H9 (cell line): ENCODE data around the gene INO80. TPM values are rescaled to one million over a fixed set of nuclear protein-coding genes. Genes with fewer than 3 reads are reported as not detected.

Experiments used
- DNase-seq: peaks from one replicate; pipeline ENCODE4 v3.0.0-alpha.2; 2017
- H2AFZ ChIP-seq: one replicate; pipeline ENCODE4 v1.6.1; 2013; ENCODE audit warnings: mild to moderate bottlenecking, low read length, control low read depth, moderate library complexity
- H2AK5ac ChIP-seq: 2 replicates; pipeline ENCODE4 v1.6.1; 2013; ENCODE audit warnings: low read length, control low read depth, mixed read lengths; ENCODE audit not compliant: insufficient read length
- H2BK120ac ChIP-seq: one replicate; pipeline ENCODE4 v1.6.1; 2013; ENCODE audit warnings: low read depth, mild to moderate bottlenecking, low read length, control low read depth, inconsistent platforms; ENCODE audit not compliant: poor library complexity, severe bottlenecking
- H2BK12ac ChIP-seq: 2 replicates; pipeline ENCODE4 v1.6.1; 2013; ENCODE audit warnings: low read length, control low read depth, mixed read lengths, low read depth; ENCODE audit not compliant: insufficient read length
- H2BK15ac ChIP-seq: 2 replicates; pipeline ENCODE4 v1.6.1; 2013; ENCODE audit warnings: low read depth, low read length, control low read depth
- H2BK20ac ChIP-seq: one replicate; pipeline ENCODE4 v1.6.1; 2013; ENCODE audit warnings: low read depth, mild to moderate bottlenecking, low read length, control low read depth, inconsistent platforms; ENCODE audit not compliant: poor library complexity, severe bottlenecking
- H2BK5ac ChIP-seq: 2 replicates; pipeline ENCODE4 v1.6.1; 2013; ENCODE audit warnings: low read length, control low read depth, mixed read lengths; ENCODE audit not compliant: insufficient read length
- H3K14ac ChIP-seq: 2 replicates; pipeline ENCODE4 v1.6.1; 2013; ENCODE audit warnings: low read length, control low read depth; ENCODE audit not compliant: insufficient read depth
- H3K18ac ChIP-seq: 2 replicates; pipeline ENCODE4 v1.6.1; 2013; ENCODE audit warnings: low read depth, mild to moderate bottlenecking, mixed read lengths, low read length, control low read depth; ENCODE audit not compliant: insufficient read length
- H3K23ac ChIP-seq: 2 replicates; pipeline ENCODE4 v1.6.1; 2013; ENCODE audit warnings: low read length, control low read depth, mixed read lengths, low read depth; ENCODE audit not compliant: insufficient read length
- H3K23me2 ChIP-seq: 2 replicates; pipeline ENCODE4 v1.6.1; 2013; ENCODE audit warnings: low read depth, mild to moderate bottlenecking, mixed read lengths, low read length, control low read depth; ENCODE audit not compliant: insufficient read length, poor library complexity, severe bottlenecking
- H3K27ac ChIP-seq: 2 replicates; pipeline ENCODE4 v1.5.1; 2013; ENCODE audit warnings: low read length, control low read depth, mixed read lengths, low read depth; ENCODE audit not compliant: insufficient read length
- H3K27me3 ChIP-seq: 2 replicates; pipeline ENCODE4 v1.6.1; 2013; ENCODE audit warnings: low read length, control low read depth, inconsistent platforms; ENCODE audit not compliant: insufficient read depth
- H3K4ac ChIP-seq: 2 replicates; pipeline ENCODE4 v1.6.1; 2013; ENCODE audit warnings: low read depth, mild to moderate bottlenecking, control low read depth, inconsistent platforms, low read length, moderate library complexity
- H3K4me1 ChIP-seq: 2 replicates; pipeline ENCODE4 v1.6.1; 2013; ENCODE audit warnings: low read length, control low read depth, inconsistent platforms; ENCODE audit not compliant: insufficient read depth
- H3K4me2 ChIP-seq: 2 replicates; pipeline ENCODE4 v1.6.1; 2013; ENCODE audit warnings: low read length, control low read depth, mixed read lengths; ENCODE audit not compliant: insufficient read length, insufficient read depth
- H3K56ac ChIP-seq: 2 replicates; pipeline ENCODE4 v1.6.1; 2013; ENCODE audit warnings: low read depth, mild to moderate bottlenecking, mixed read lengths, low read length, control low read depth; ENCODE audit not compliant: insufficient read length
- H3K79me1 ChIP-seq: 2 replicates; pipeline ENCODE4 v1.6.1; 2013; ENCODE audit warnings: low read depth, mild to moderate bottlenecking, moderate library complexity, low read length, control low read depth, inconsistent platforms; ENCODE audit not compliant: insufficient read depth, poor library complexity, severe bottlenecking
- H3K79me2 ChIP-seq: 2 replicates; pipeline ENCODE4 v1.6.1; 2013; ENCODE audit warnings: low read length, control low read depth, inconsistent platforms; ENCODE audit not compliant: insufficient read depth
- H3K9ac ChIP-seq: 2 replicates; pipeline ENCODE4 v1.6.1; 2013; ENCODE audit warnings: low read length, control low read depth, mixed read lengths; ENCODE audit not compliant: insufficient read length; ENCODE audit errors: extremely low read depth
- H3K9me3 ChIP-seq: one replicate; pipeline ENCODE4 v1.6.1; 2013; ENCODE audit warnings: low read depth, low read length, inconsistent platforms; ENCODE audit not compliant: control insufficient read depth
- H3T11ph ChIP-seq: one replicate; pipeline ENCODE4 v1.6.1; 2013; ENCODE audit warnings: mild to moderate bottlenecking, low read length, control low read depth, inconsistent platforms
- H4K20me1 ChIP-seq: one replicate; pipeline ENCODE4 v1.6.1; 2013; ENCODE audit not compliant: control insufficient read depth, insufficient read length, insufficient read depth
- H4K5ac ChIP-seq: 2 replicates; pipeline ENCODE4 v1.6.1; 2013; ENCODE audit warnings: low read depth, mild to moderate bottlenecking, mixed read lengths, low read length, control low read depth; ENCODE audit not compliant: insufficient read length
- H4K8ac ChIP-seq: replicated peaks from 2 replicates; pipeline ENCODE4 v1.6.1; 2013; ENCODE audit warnings: low read length, control low read depth, mixed read lengths, low read depth; ENCODE audit not compliant: insufficient read length
- H4K91ac ChIP-seq: 2 replicates; pipeline ENCODE4 v1.6.1; 2013; ENCODE audit warnings: low read depth, mild to moderate bottlenecking, moderate library complexity, mixed read lengths, low read length, control low read depth; ENCODE audit not compliant: insufficient read length
- H3K27ac Mint-ChIP-seq, 3 experiments: 2 replicates in 2 of 3; 3 replicates in 1 of 3; pipeline ENCODE4 v1.8.0; 2020 to 2021; ENCODE audit warnings: mixed read lengths in 3 of 3, mild to moderate bottlenecking in 1 of 3, moderate library complexity in 1 of 3
- H3K27me3 Mint-ChIP-seq: 2 replicates; pipeline ENCODE4 v1.8.0; 2021; ENCODE audit warnings: low read depth, mild to moderate bottlenecking, moderate library complexity, mixed read lengths
- H3K36me3 Mint-ChIP-seq, 3 experiments: 2 replicates in 2 of 3; 3 replicates in 1 of 3; pipeline ENCODE4 v1.8.0; 2020 to 2021; ENCODE audit warnings: low read depth in 3 of 3, mixed read lengths in 3 of 3; ENCODE audit not compliant: insufficient read depth in 1 of 3
- H3K4me1 Mint-ChIP-seq, 2 experiments: 2 replicates each; pipeline ENCODE4 v1.8.0; 2020; ENCODE audit warnings: mixed read lengths in 2 of 2
- H3K4me3 Mint-ChIP-seq, 2 experiments: 2 replicates in 1 of 2; 3 replicates in 1 of 2; pipeline ENCODE4 v1.8.0; 2020 to 2021; ENCODE audit warnings: mild to moderate bottlenecking in 2 of 2, mixed read lengths in 2 of 2, moderate library complexity in 1 of 2
- H3K9me3 Mint-ChIP-seq, 2 experiments: 2 replicates in 1 of 2; 3 replicates in 1 of 2; pipeline ENCODE4 v1.8.0; 2020; ENCODE audit warnings: mild to moderate bottlenecking in 2 of 2, mixed read lengths in 2 of 2, moderate library complexity in 1 of 2
- WGBS: extraction: QIAGEN DNeasy Blood & Tissue Kit; methylation state at CpG from one replicate; pipeline ENCODE4 v1.1.7; 2013; ENCODE audit warnings: missing lambda C conversion rate, low lambda C conversion rate, mixed read lengths; ENCODE audit not compliant: insufficient read length; ENCODE audit errors: extremely low coverage; 5-methylcytosine and 5-hydroxymethylcytosine counted together
- total RNA-seq: library from RNA; stranded (reverse); gene quantifications from 2 replicates; pipeline ENCODE4 v1.2.1, GENCODE V29; 2021
- TF ChIP-seq, protein P1 (sequence below): fragments of 200-600 bp; sonication (generic); conservative IDR thresholded peaks from 3 replicates; pipeline ENCODE4 v1.8.0; 2021; ENCODE audit warnings: antibody characterized with exemption, mild to moderate bottlenecking

Gene INO80
- total RNA-seq, 1 experiment from 2014 or later, result 29.2 TPM

DNA sequence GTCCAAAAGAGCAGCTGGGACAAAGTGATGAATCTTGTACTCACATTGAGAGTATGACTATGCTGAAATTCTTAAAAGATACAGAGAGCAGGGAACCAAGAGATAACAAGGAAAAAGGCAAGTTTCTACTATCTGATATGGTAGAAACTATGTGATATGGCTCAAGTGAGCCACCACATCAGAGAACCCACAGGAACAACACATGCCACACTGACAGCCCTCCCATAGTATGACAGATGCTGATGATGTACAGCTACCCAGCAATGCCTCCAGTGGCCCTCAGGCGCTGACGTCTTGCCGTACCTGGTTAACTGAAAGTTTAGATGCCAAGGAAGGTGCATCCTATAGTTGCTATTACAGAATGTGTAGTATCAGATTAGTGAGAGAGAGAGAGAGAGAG, 120.4 kb downstream of the INO80 start:
- Histone ChIP-seq H3K79me1 (no peaks in the 10 kb centered on the region), H3K4ac (no peak overlapping the region), H3K27me3 (no peaks in the 10 kb centered on the region), H3K23ac (no peak overlapping the region), H3K79me2 (no peaks in the 10 kb centered on the region), H3K4me1 (no peaks in the 10 kb centered on the region), H3K27ac (no peak overlapping the region), H2AK5ac (no peak overlapping the region), H3K14ac (no peak overlapping the region), H2BK12ac (no peak overlapping the region), H3K4me2 (no peak overlapping the region), H2BK15ac (no peak overlapping the region), H2AFZ (no peak overlapping the region), H3T11ph (no peak overlapping the region), H3K9me3 (no peaks in the 10 kb centered on the region), H2BK5ac (no peak overlapping the region), H2BK20ac (no peak overlapping the region), H3K23me2 (no peaks in the 10 kb centered on the region), H4K20me1 (no peaks in the 10 kb centered on the region), H3K18ac (no peak overlapping the region), H4K8ac (no peak overlapping the region), H3K56ac (no peak overlapping the region), H4K91ac (no peak overlapping the region), H4K5ac (no peak overlapping the region), H3K9ac (no peak overlapping the region), H2BK120ac (no peak overlapping the region)
- no peaks in the 10 kb centered on the region for H3K27me3 Mint-ChIP-seq
- TF ChIP-seq, protein P1, sequence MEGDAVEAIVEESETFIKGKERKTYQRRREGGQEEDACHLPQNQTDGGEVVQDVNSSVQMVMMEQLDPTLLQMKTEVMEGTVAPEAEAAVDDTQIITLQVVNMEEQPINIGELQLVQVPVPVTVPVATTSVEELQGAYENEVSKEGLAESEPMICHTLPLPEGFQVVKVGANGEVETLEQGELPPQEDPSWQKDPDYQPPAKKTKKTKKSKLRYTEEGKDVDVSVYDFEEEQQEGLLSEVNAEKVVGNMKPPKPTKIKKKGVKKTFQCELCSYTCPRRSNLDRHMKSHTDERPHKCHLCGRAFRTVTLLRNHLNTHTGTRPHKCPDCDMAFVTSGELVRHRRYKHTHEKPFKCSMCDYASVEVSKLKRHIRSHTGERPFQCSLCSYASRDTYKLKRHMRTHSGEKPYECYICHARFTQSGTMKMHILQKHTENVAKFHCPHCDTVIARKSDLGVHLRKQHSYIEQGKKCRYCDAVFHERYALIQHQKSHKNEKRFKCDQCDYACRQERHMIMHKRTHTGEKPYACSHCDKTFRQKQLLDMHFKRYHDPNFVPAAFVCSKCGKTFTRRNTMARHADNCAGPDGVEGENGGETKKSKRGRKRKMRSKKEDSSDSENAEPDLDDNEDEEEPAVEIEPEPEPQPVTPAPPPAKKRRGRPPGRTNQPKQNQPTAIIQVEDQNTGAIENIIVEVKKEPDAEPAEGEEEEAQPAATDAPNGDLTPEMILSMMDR, result no peak
- H3K9me3 Mint-ChIP-seq, result no peaks in the 10 kb centered on the region
- no peak for DNase-seq
- H3K4me3 Mint-ChIP-seq, result no peak overlapping the region
- WGBS, result no CpG with 5 or more reads among the region's 3 CpGs
- H3K27ac Mint-ChIP-seq, result peak overlapping the region in 1 of 3 experiments; percentile 8; a peak in 1 of 7 replicates
- H3K4me1 Mint-ChIP-seq, result peaks cover 2 to 3% of the 10 kb centered on the region in 2 experiments; a peak in 2 of 4 replicates
- H3K36me3 Mint-ChIP-seq, result peaks cover 23 to 62% (median 42%) of the 10 kb centered on the region in 3 experiments
